GM12878 (cell line): Measurements from ENCODE around the gene MICAL3.

Experiments used
- PAX8 ChIP-seq: fragments of 450-650 bp; IDR thresholded peaks from 2 replicates; pipeline ENCODE4 v1.6.1; 2017; ENCODE audit warnings: mild to moderate bottlenecking, moderate library complexity
- ZNF274 ChIP-seq: IDR thresholded peaks from one replicate; pipeline ENCODE4 v1.8.0; 2011; ENCODE audit not compliant: insufficient read length, insufficient read depth
- TF ChIP-seq, protein P1 (sequence below), 3 experiments: IDR thresholded peaks in 2 of 3; conservative IDR thresholded peaks in 1 of 3; 2 replicates each; pipeline ENCODE4 v1.5.1; 2011; ENCODE audit warnings: low read depth in 3 of 3, low read length in 3 of 3, mild to moderate bottlenecking in 3 of 3, control low read depth in 2 of 3, moderate library complexity in 2 of 3, inconsistent platforms in 1 of 3, mixed read lengths in 1 of 3; ENCODE audit not compliant: control insufficient read depth in 2 of 3, insufficient read depth in 1 of 3; ENCODE audit errors: extremely low read depth in 1 of 3

DNA sequence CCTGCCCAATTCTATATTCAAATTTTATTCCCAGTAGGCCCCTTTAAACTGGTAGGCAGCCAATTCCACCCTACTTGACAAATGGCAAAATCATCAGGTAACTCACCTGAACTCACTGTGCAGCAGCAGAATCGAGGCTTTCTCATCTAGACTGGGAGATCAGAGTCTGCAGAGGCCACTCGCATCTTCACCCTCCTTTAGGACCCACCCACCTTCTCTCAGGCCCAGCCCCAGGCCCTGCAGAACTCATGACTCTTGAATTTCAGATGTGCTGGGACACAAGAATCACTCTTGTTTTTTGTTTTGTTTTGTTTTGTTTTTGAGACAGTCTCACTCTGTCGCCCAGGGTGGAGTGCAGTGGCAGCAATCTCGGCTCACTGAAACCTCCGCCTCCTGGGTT is 38.8 kb downstream of the MICAL3 start:
- no peak for TF ChIP-seq ZNF274
- TF ChIP-seq, protein P1, sequence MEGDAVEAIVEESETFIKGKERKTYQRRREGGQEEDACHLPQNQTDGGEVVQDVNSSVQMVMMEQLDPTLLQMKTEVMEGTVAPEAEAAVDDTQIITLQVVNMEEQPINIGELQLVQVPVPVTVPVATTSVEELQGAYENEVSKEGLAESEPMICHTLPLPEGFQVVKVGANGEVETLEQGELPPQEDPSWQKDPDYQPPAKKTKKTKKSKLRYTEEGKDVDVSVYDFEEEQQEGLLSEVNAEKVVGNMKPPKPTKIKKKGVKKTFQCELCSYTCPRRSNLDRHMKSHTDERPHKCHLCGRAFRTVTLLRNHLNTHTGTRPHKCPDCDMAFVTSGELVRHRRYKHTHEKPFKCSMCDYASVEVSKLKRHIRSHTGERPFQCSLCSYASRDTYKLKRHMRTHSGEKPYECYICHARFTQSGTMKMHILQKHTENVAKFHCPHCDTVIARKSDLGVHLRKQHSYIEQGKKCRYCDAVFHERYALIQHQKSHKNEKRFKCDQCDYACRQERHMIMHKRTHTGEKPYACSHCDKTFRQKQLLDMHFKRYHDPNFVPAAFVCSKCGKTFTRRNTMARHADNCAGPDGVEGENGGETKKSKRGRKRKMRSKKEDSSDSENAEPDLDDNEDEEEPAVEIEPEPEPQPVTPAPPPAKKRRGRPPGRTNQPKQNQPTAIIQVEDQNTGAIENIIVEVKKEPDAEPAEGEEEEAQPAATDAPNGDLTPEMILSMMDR (IDR thresholded peaks at IDR 0.05 in 2 of 3, conservative IDR thresholded peaks at IDR 0.05 in 1 of 3; ENCODE audit: control insufficient read depth in 2 of 3, extremely low read depth in 1 of 3, insufficient read depth in 1 of 3, low read depth in 3 of 3, low read length in 3 of 3): no peak
- TF ChIP-seq PAX8: no peak
